DMS53 treated with DMSO at 0.1 percent for 48 hours (cell line): ENCODE measurements around the gene TOP3B.
A peak's percentile ranks its signal among the peaks of the same experiment; 100 is the strongest.

ENCODE experiments used
- DNase-seq: peaks from one replicate; lab custom pipeline; 2025; ENCODE audit not compliant: unreplicated experiment; lab: John Stamatoyannopoulos, UW

The TOP3B gene

GRCh38 chr22:21963790-21964211 lies 18.8 kb downstream of the TOP3B start:
- DNase-seq, result no peak

- DNase-seq, result no peak
Measured at GRCh38 chr22:21963286-21963685, 19.3 kb downstream of the TOP3B start.

DNA sequence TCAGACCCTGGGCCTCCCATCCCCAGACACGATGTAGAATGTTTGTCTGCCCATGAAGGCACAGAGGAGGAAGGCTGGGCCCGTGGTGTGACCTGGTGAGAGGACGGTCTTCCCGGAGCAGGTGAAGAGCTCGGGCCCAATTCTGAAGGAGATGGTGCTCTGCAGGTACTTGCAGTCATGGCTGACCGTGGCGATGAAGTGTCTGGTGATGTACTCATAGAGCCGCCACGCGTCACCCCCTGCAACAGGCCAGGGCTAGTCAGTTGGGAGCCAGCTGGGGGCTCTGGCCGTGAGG lies 20.0 kb downstream of the TOP3B start:
- DNase-seq, result no peak

- DNase-seq, result peak; percentile 0
Measured at GRCh38 chr22:21961886-21962654, 20.5 kb downstream of the TOP3B start.

DNA sequence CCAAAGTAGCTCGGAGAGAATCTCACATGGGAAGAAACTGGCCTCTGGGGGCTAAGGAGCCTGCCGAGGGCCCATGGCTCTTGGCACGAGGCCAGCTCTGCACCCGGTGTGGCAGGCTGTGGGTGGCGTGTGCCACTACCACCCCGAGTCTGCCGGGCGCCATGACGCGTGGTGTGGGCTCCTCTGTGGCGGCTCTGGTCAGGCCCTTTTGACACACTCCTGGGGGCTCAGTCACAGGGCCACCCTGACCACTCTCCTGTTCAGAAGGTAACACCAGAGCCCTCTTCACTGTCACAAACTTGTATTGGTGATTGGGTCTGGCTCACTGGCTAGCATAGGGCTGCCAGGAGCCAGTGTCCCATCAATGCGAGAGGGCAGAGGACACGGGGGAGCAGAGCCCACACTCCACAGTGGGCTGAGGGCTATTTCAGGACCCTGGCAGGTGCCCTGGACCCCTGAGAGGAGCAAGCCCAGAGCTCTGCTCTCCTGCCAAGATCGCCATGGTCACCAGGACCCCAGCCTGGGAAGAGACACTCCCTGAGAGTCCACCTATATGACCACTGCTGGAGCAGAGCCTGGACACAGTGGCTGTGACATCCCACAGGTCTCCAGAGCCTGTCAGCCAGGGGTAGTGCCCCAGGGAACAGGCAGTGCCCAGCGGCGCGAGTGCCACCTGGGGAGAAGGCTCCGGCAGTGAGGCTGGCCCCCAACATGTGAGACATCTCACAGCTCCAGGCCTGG lies 21.3 kb downstream of the TOP3B start:
- no peak for DNase-seq

- no peak for DNase-seq
Measured at GRCh38 chr22:21960200-21961126, 22.1 kb downstream of the TOP3B start.

DNA sequence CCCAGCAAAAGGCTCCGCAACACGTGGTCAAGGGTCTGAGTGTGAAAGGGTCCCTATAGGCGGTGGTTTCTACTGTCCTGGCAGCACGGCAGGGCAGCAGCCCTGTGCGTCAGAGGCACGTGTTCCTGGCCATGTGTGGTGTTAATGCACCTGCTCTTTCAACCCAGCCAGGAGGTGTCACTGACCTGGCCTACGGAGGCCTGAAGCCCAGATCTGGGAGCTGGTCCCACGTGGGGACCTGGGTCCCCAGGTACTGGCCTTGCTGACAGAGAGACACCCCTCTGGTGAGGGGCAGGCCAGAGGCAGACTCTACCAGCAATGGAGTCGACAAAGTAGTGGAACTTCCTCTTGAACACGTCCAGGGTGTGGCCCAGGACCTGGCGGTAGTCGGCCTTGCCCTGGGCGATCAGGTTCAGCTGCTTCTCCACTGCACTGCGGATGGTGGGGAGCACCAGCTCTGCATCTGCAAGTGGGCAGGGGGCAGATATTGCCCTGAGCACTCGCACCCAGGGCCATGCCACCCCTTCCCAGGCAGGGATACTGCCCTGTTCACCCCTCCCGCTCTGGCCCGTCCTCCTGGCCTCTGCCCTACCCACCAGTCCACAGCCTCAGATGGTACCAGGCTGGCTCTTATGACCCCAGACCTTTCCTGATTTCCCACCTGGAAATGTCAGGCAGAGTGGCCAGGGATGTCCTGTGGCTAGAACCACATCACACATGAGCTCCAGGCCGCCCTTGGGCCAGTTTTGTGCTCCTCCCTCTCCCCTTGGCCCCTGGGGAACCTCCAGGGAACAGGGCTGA lies 23.1 kb downstream of the TOP3B start:
- DNase-seq, result no peak

DNA sequence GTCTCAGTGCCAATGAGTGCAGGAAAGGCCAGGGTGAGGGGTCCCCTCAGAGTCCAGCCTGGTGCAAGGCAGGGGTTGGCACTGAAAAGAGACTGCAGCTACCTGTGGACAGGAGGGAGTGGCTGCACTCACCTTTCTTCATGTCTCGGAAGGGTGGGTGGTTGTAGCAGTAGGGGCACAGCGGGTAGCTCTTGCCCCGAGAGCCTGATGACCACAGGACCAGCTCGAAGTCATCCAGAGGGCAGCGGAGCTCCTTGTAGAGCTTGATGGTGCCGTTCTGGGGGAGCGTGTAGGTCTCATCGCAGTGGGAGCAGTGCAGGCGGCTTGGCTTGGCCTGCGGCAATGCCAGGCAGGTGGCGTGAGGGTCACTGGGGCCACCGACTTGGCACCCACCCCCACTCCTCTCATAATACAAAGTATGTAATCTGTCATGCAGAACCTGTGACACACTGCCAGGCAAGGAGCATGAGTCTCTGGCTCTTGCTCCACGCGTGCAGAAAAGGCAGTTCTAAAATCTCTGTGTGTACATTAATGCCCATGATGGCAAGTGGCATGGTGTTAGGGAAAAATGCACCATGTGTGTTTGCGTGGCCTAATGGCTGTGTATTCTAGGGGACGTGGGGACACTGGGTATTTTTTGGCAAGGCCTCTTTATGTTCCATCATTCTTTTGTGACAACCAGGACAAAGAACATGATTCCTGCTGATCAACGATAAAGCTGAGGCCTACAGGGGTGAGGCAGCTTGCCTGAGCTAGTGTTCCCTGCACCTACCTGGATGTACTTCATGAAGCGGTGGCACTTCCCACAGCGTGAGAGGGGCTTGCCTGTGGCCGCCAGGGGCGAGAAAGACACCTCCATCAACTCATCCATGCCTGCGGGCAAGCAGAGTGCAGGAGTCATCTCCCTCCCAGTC lies 24.0 kb downstream of the TOP3B start:
- no peak for DNase-seq

DNA sequence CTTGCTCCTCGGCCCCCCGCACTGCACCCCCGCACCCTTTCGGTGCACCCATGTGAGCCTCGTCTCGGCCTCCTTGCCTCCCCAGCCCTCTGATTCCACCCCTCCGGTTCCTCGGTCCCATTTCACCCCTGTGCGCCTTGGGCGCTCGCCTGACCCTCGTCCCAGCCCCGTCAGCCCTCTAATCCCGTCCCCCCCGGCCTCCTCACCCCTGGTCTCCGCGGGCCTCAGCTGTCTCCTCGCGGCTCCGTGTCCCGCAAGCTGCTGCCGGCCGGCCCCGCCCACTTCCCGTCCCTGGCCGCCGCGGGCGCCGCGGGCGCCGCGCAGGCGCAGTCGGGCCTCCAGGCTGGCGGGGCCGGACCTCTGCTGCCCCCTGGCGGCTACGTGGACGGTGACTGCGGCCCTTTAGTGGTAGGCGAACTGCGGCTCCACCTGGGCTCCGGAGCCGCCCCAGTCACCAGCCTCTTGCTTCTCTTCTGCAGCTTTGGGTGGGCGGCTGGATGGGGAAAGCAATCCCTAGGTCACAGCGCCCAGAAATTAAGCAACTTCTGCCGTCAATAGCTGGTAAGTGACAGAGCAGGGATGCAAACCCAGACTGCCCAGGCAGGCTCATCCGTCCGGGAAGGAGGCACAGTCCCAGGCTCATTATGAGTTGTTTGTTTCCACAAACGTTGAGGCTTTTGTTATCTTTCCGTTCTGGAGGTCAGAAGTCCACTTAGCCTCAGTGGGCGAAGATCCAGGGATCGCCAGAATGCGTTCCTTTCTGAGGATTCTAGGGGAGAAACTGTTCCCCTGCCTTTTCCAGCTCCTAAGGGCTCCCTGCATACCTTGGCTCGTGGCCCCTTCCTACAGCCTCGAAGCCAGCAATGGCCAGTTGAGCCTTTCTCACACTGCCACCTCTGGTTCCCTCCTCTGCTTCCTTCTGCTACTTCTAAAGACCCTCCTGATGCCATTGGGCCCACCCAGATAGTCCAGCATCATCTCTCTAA lies 29.7 kb downstream of the TOP3B start, which contains the start of gene PPM1F:
Gene PPM1F, minus strand, starts transcription at position 263 of the 986 bp plus-strand sequence. CDS start 6,800 bp downstream, outside the sequence.
- DNase-seq, result peak; percentile 15

GRCh38 chr22:21951931-21952465 lies 30.6 kb downstream of the TOP3B start:
- no peak for DNase-seq

GRCh38 chr22:21951062-21951461 lies 31.5 kb downstream of the TOP3B start:
- DNase-seq, result no peak

GRCh38 chr22:21949948-21950347 lies 32.6 kb downstream of the TOP3B start:
- DNase-seq, result no peak

DNA sequence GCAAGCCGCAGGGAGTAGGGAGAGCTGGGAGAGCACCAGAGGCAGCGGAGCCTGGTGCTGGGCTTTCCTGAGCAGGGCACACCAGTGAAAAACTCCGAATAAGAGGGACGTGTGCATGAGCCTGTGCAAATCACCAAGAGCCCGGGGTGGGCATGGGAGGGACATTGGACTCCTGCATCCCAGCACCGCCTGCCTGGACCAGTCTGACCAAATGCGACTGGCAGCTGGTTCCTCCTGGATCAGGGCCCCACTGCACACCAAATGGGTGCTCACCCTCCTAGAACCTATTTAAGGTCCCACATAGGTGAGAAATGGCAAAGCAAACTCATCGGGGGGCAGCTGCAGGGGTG lies 33.0 kb downstream of the TOP3B start:
- DNase-seq, result no peak

DNA sequence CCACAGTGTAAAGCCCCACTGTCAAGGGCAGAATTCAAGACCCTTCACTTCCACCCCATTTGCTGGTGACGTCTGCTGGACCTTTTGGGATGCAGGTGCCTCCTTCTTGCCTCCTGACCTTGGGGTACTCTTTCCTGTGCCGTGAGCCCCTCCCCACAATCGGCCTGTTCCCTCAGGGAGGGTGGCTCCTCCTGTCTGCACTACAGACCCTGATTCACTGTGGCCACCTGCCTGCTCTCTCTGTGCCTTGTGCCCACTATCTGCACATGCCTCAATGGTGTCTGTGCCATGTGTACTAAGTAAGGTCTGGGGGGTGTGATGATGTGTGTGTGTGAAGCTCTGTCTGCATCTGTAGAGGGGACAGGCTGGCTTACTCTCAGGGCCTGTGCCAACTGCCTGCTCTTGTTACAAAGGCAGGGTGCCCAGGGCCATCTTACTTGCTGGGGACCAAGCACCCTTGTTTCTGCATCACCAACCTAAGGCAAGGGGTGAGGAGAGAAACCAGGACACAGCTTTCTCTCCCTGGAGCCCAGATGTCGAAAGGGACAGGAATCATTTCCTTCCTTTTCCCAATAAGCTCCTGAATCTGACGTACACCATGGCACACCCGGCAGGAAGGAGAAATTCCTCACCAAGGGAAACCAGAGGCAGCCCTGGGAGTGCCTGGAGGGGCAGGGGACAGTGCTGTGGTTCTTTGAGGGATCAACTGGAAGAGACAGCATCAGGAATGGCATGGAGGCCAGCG lies 33.6 kb downstream of the TOP3B start:
- no peak for DNase-seq

- DNase-seq, result no peak
Measured at GRCh38 chr22:21948390-21948789, 34.2 kb downstream of the TOP3B start.

- no peak for DNase-seq
Measured at GRCh38 chr22:21947040-21948014, 35.3 kb downstream of the TOP3B start.
